Measurements from ENCODE around the gene SHCBP1L.
"Not testable (repeated sequence)": the region's sequence is repeated elsewhere in the genome, so short reads cannot be mapped to it uniquely, and the experiment has no call there.

The SHCBP1L gene

GRCh38 chr1:182956708-182957365, 3.9 kb upstream of the SHCBP1L start:
- H3K36me3 ChIP-seq (ENCODE audit: control insufficient read depth, insufficient read depth, low read length) = no peaks in the 10 kb centered on the region
- no peak overlapping the region for H3K4me3 ChIP-seq (ENCODE audit: low read length)
- H3K27me3 ChIP-seq (ENCODE audit: control insufficient read depth, insufficient read depth, low read length) = no peaks in the 10 kb centered on the region
- H3K27ac ChIP-seq (ENCODE audit: low read depth, low read length) = no peak overlapping the region
- H3K4me1 ChIP-seq (ENCODE audit: control insufficient read depth, insufficient read depth, low read length) = no peaks in the 10 kb centered on the region
- H3K9ac ChIP-seq (ENCODE audit: low read length) = no peak overlapping the region

- no peak overlapping the region for H3K27ac ChIP-seq (ENCODE audit: low read depth, low read length)
- H3K36me3 ChIP-seq (ENCODE audit: control insufficient read depth, insufficient read depth, low read length) = no peaks in the 10 kb centered on the region
- no peak overlapping the region for H3K4me3 ChIP-seq (ENCODE audit: low read length)
- no peaks in the 10 kb centered on the region for H3K4me1 ChIP-seq (ENCODE audit: control insufficient read depth, insufficient read depth, low read length)
- no peaks in the 10 kb centered on the region for H3K27me3 ChIP-seq (ENCODE audit: control insufficient read depth, insufficient read depth, low read length)
- H3K9ac ChIP-seq (ENCODE audit: low read length) = no peak overlapping the region
These were observed 2.9 kb upstream of the SHCBP1L start for GRCh38 chr1:182955596-182956588.

- Histone ChIP-seq H3K27me3 (ENCODE audit: control insufficient read depth, insufficient read depth, low read length) (no peaks in the 10 kb centered on the region), H3K4me1 (ENCODE audit: control insufficient read depth, insufficient read depth, low read length) (no peaks in the 10 kb centered on the region), H3K4me3 (ENCODE audit: low read length) (no peak overlapping the region), H3K36me3 (ENCODE audit: control insufficient read depth, insufficient read depth, low read length) (no peaks in the 10 kb centered on the region), H3K27ac (ENCODE audit: low read depth, low read length) (no peak overlapping the region), H3K9ac (ENCODE audit: low read length) (no peak overlapping the region)
These were observed 860 bp upstream of the SHCBP1L start for GRCh38 chr1:182953826-182954225.

- H3K4me1 ChIP-seq (ENCODE audit: control insufficient read depth, insufficient read depth, low read length); H3K27ac ChIP-seq (ENCODE audit: low read depth, low read length); H3K9ac ChIP-seq (ENCODE audit: low read length); H3K36me3 ChIP-seq (ENCODE audit: control insufficient read depth, insufficient read depth, low read length); H3K4me3 ChIP-seq (ENCODE audit: low read length); H3K27me3 ChIP-seq (ENCODE audit: control insufficient read depth, insufficient read depth, low read length): not testable (repeated sequence)
These were observed 9.6 kb downstream of the SHCBP1L start for GRCh38 chr1:182943336-182943735.

GRCh38 chr1:182942145-182942544, 10.8 kb downstream of the SHCBP1L start:
- H3K27me3 ChIP-seq (ENCODE audit: control insufficient read depth, insufficient read depth, low read length); H3K9ac ChIP-seq (ENCODE audit: low read length); H3K4me1 ChIP-seq (ENCODE audit: control insufficient read depth, insufficient read depth, low read length); H3K4me3 ChIP-seq (ENCODE audit: low read length); H3K27ac ChIP-seq (ENCODE audit: low read depth, low read length); H3K36me3 ChIP-seq (ENCODE audit: control insufficient read depth, insufficient read depth, low read length): not testable (repeated sequence)

GRCh38 chr1:182939413-182939812, 13.6 kb downstream of the SHCBP1L start:
- no peak overlapping the region for H3K27ac ChIP-seq (ENCODE audit: low read depth, low read length)

GRCh38 chr1:182935716-182936115, 17.2 kb downstream of the SHCBP1L start:
- H3K27me3 ChIP-seq (ENCODE audit: control insufficient read depth, insufficient read depth, low read length) = no peaks in the 10 kb centered on the region
- no peak overlapping the region for H3K4me3 ChIP-seq (ENCODE audit: low read length)
- no peak overlapping the region for H3K9ac ChIP-seq (ENCODE audit: low read length)
- no peaks in the 10 kb centered on the region for H3K36me3 ChIP-seq (ENCODE audit: control insufficient read depth, insufficient read depth, low read length)
- no peak overlapping the region for H3K27ac ChIP-seq (ENCODE audit: low read depth, low read length)
- H3K4me1 ChIP-seq (ENCODE audit: control insufficient read depth, insufficient read depth, low read length) = no peaks in the 10 kb centered on the region

More at GRCh38 chr1:182939413-182939812, 13.6 kb downstream of the SHCBP1L start:
- no peak overlapping the region for H3K4me3 ChIP-seq (ENCODE audit: low read length)
- H3K36me3 ChIP-seq (ENCODE audit: control insufficient read depth, insufficient read depth, low read length) = no peaks in the 10 kb centered on the region
- H3K4me1 ChIP-seq (ENCODE audit: control insufficient read depth, insufficient read depth, low read length) = no peaks in the 10 kb centered on the region
- no peaks in the 10 kb centered on the region for H3K27me3 ChIP-seq (ENCODE audit: control insufficient read depth, insufficient read depth, low read length)
- no peak overlapping the region for H3K9ac ChIP-seq (ENCODE audit: low read length)

- Histone ChIP-seq H3K4me1 (ENCODE audit: control insufficient read depth, insufficient read depth, low read length) (no peaks in the 10 kb centered on the region), H3K27ac (ENCODE audit: low read depth, low read length) (no peak overlapping the region), H3K36me3 (ENCODE audit: control insufficient read depth, insufficient read depth, low read length) (no peaks in the 10 kb centered on the region), H3K4me3 (ENCODE audit: low read length) (no peak overlapping the region), H3K9ac (ENCODE audit: low read length) (no peak overlapping the region), H3K27me3 (ENCODE audit: control insufficient read depth, insufficient read depth, low read length) (no peaks in the 10 kb centered on the region)
These were observed 22.0 kb downstream of the SHCBP1L start for GRCh38 chr1:182930985-182931384.

GRCh38 chr1:182927693-182928433, 25.1 kb downstream of the SHCBP1L start:
- Histone ChIP-seq H3K27me3 (ENCODE audit: control insufficient read depth, insufficient read depth, low read length) (no peaks in the 10 kb centered on the region), H3K4me3 (ENCODE audit: low read length) (no peak overlapping the region), H3K36me3 (ENCODE audit: control insufficient read depth, insufficient read depth, low read length) (no peaks in the 10 kb centered on the region), H3K9ac (ENCODE audit: low read length) (no peak overlapping the region), H3K27ac (ENCODE audit: low read depth, low read length) (no peak overlapping the region), H3K4me1 (ENCODE audit: control insufficient read depth, insufficient read depth, low read length) (no peaks in the 10 kb centered on the region)

- H3K4me3 ChIP-seq (ENCODE audit: low read length) = no peak overlapping the region
- no peaks in the 10 kb centered on the region for H3K4me1 ChIP-seq (ENCODE audit: control insufficient read depth, insufficient read depth, low read length)
- no peaks in the 10 kb centered on the region for H3K27me3 ChIP-seq (ENCODE audit: control insufficient read depth, insufficient read depth, low read length)
- H3K27ac ChIP-seq (ENCODE audit: low read depth, low read length) = no peak overlapping the region
- H3K36me3 ChIP-seq (ENCODE audit: control insufficient read depth, insufficient read depth, low read length) = no peaks in the 10 kb centered on the region
- no peak overlapping the region for H3K9ac ChIP-seq (ENCODE audit: low read length)
These were observed 27.3 kb downstream of the SHCBP1L start for GRCh38 chr1:182925661-182926060.

- H3K36me3 ChIP-seq (ENCODE audit: control insufficient read depth, insufficient read depth, low read length) = no peaks in the 10 kb centered on the region
- H3K27ac ChIP-seq (ENCODE audit: low read depth, low read length) = no peak overlapping the region
- H3K4me1 ChIP-seq (ENCODE audit: control insufficient read depth, insufficient read depth, low read length) = no peaks in the 10 kb centered on the region
- no peaks in the 10 kb centered on the region for H3K27me3 ChIP-seq (ENCODE audit: control insufficient read depth, insufficient read depth, low read length)
- H3K4me3 ChIP-seq (ENCODE audit: low read length) = no peak overlapping the region
- no peak overlapping the region for H3K9ac ChIP-seq (ENCODE audit: low read length)
These were observed 35.6 kb downstream of the SHCBP1L start for GRCh38 chr1:182917378-182917777.

GRCh38 chr1:182913401-182913800, 39.6 kb downstream of the SHCBP1L start:
- H3K9ac ChIP-seq (ENCODE audit: low read length) = no peak overlapping the region
- no peaks in the 10 kb centered on the region for H3K27me3 ChIP-seq (ENCODE audit: control insufficient read depth, insufficient read depth, low read length)
- H3K36me3 ChIP-seq (ENCODE audit: control insufficient read depth, insufficient read depth, low read length) = no peaks in the 10 kb centered on the region
- H3K4me1 ChIP-seq (ENCODE audit: control insufficient read depth, insufficient read depth, low read length) = no peaks in the 10 kb centered on the region
- H3K27ac ChIP-seq (ENCODE audit: low read depth, low read length) = no peak overlapping the region
- H3K4me3 ChIP-seq (ENCODE audit: low read length) = no peak overlapping the region

All from rectal smooth muscle tissue (tissue), 1 donor.